ENCODE measurements around the gene ADAM15. TPM values are rescaled to one million over a fixed set of nuclear protein-coding genes. Genes with fewer than 3 reads are reported as not detected.

The ADAM15 gene
- total RNA-seq, 2 donors from 2014 or later: 64.6 to 96.7 TPM

DNA sequence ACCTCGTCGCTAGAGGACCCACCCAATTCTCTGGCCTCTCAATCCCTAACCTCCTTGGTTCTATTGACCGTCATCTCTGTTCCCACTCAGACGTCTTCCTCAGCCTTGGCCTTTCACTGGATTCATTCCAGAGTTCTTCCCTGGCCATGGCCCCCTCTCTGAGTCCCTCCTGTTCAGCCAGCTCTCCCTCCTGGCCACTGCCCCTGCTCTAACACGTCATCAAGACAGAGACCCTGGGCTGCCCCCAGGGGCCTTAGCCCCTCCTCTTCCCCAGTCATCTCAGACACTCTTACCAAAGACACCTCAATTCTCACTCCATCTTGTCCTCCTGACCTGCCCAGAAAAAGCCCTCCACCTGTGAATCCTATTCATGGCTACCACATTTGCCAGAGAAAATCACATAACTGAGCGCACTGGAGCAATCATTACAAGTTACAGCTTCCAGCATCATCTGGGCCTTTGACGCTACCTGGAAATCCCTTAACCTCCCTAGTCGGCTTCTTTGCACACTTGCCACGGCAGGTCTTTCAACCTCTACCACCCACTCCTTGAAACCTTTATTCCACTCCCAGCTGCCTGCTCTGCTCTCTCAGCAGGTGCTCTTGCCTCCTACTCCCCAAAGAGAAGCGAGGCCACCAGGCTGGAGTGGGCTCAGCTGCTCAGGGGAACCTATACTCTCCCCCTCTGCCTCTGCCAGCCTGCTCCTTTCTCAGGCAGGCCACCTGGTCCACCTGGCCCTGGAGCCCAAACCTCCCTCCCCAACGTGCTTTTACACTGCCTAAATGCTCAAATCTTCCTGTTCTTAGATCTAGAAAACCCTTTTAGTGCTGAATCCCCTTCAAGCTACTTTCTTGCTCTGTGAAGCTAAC, 31.5 kb upstream of the ADAM15 start:
- H3K4me3 ChIP-seq: no peak overlapping the region
- H3K27ac ChIP-seq: no peak overlapping the region
- no peaks in the 10 kb centered on the region for H3K27me3 ChIP-seq
- no peak for DNase-seq (ENCODE audit: low spot score)
- TF ChIP-seq, protein P1, sequence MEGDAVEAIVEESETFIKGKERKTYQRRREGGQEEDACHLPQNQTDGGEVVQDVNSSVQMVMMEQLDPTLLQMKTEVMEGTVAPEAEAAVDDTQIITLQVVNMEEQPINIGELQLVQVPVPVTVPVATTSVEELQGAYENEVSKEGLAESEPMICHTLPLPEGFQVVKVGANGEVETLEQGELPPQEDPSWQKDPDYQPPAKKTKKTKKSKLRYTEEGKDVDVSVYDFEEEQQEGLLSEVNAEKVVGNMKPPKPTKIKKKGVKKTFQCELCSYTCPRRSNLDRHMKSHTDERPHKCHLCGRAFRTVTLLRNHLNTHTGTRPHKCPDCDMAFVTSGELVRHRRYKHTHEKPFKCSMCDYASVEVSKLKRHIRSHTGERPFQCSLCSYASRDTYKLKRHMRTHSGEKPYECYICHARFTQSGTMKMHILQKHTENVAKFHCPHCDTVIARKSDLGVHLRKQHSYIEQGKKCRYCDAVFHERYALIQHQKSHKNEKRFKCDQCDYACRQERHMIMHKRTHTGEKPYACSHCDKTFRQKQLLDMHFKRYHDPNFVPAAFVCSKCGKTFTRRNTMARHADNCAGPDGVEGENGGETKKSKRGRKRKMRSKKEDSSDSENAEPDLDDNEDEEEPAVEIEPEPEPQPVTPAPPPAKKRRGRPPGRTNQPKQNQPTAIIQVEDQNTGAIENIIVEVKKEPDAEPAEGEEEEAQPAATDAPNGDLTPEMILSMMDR (IDR thresholded peaks at IDR 0.05): no peak
- H3K4me1 ChIP-seq: peaks cover 0 to 23% of the 10 kb centered on the region in 2 donors
- no peaks in the 10 kb centered on the region for H3K9me3 ChIP-seq
- H3K36me3 ChIP-seq: peaks cover 18% of the 10 kb centered on the region

DNA sequence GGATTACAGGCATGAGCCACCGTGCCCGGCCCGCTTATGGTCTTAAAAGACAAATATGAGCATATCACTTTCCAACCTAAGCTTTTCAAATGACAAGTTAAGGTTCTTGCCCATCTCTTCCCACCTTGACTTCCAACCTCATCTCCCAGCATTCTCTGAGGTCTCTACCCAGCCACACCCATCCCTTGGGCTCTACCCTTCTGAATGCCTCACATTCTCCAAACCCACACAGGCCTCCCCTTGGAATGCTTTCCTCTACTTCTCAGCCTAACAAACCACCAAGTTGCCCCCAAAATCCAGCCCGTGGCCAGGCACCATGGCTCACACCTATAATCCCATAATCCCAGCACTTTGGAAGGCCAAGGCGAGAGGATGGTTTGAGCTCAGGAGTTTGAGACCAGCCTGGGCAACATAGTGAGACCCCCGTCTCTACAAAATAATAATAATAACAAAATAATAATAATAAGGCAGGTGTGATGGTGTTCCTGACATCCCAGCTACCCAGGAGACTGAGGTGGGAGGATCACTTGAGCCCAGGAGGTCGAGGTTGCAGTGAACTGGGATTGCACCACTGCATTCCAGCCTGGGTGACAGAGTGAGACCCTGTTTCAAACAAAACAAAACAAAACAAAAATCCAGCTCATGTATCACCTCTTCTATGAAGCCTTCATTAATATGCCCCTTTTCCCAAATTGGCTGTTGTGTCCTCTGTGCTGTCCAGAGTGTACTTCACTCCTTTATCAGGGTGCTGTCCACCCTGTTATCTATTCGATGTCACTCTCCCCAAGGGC, 28.8 kb upstream of the ADAM15 start:
- TF ChIP-seq, protein P1 (IDR thresholded peaks at IDR 0.05): no peak
- no peak for DNase-seq (ENCODE audit: low spot score)
- no peaks in the 10 kb centered on the region for H3K36me3 ChIP-seq

DNA sequence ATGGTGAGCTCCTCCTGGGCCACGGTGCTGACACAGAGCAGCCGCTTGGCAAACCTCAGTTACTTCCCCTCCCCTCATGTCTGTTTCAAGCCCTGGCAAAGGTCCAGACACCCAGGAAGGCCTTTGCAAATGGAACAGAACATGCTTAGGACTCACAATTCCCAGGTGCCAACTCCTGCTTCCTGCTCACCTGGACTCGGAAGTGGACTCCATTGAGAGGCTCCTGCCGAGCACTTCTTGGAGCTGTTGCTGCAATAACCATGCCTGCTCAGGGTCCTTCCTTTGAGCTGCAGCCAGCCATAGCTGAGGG, 28.2 kb upstream of the ADAM15 start:
- no peaks in the 10 kb centered on the region for H3K9me3 ChIP-seq
- no peak for DNase-seq (ENCODE audit: low spot score)
- peaks cover 0 to 11% of the 10 kb centered on the region in 2 donors for H3K4me1 ChIP-seq
- no peak overlapping the region for H3K27ac ChIP-seq
- H3K27me3 ChIP-seq: no peaks in the 10 kb centered on the region
- TF ChIP-seq, protein P1 (IDR thresholded peaks at IDR 0.05): no peak
- no peaks in the 10 kb centered on the region for H3K36me3 ChIP-seq
- H3K4me3 ChIP-seq: no peak overlapping the region

More for the DNA sequence above, 28.8 kb upstream of the ADAM15 start:
- H3K9me3 ChIP-seq: no peaks in the 10 kb centered on the region
- no peak overlapping the region for H3K4me3 ChIP-seq
- H3K27ac ChIP-seq: no peak overlapping the region
- no peaks in the 10 kb centered on the region for H3K27me3 ChIP-seq
- peaks cover 0 to 15% of the 10 kb centered on the region in 2 donors for H3K4me1 ChIP-seq

DNA sequence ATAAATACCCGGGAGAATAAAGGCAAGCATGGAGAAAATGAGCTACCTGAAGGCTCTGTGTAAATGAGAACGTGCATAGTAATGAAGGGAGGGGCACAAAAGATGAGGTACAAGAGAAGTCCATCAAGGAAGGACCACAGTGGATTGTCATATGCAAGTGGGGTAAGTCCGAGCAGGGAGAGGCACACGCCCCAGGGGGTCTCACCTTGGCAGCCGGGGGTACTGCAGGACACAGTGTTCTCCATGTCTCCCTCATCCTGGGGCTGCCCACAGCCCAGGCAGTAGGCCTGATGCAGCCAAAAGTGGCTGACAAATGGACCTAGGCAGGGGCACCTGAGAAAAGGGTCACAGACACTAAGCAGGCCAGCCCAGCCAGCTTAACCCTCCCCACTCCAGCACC, 27.5 kb upstream of the ADAM15 start:
- DNase-seq (ENCODE audit: low spot score): no peak
- Histone ChIP-seq H3K36me3 (no peaks in the 10 kb centered on the region), H3K4me1 (peaks cover 0 to 4% of the 10 kb centered on the region in 2 donors), H3K27me3 (no peaks in the 10 kb centered on the region), H3K27ac (no peak overlapping the region), H3K4me3 (no peak overlapping the region), H3K9me3 (no peaks in the 10 kb centered on the region)
- TF ChIP-seq, protein P1 (IDR thresholded peaks at IDR 0.05): no peak

DNA sequence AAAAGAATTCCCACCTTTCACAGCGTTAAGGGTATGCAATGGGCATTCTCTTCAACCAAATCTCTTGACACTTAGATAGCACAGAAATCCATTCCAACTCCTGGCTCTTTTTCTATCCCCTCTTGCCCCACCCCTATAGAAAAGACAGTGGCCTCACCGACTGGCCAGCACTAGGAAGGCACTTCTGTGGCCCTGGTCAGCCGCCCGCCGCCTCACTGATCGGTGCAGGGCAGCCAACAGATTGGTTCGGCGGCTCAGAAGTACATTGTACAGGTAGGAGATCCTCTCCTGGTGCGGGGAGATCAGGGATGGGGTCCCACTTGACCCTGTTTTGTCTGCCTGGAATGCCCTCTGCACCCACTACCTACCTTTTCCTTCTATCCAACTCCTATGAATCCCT, 26.8 kb upstream of the ADAM15 start:
- Histone ChIP-seq H3K36me3 (no peaks in the 10 kb centered on the region), H3K27ac (no peak overlapping the region), H3K9me3 (no peaks in the 10 kb centered on the region), H3K4me1 (no peaks in the 10 kb centered on the region), H3K4me3 (no peak overlapping the region), H3K27me3 (no peaks in the 10 kb centered on the region)
- TF ChIP-seq, protein P1 (IDR thresholded peaks at IDR 0.05): no peak
- no peak for DNase-seq (ENCODE audit: low spot score)

Data from right atrium auricular region (tissue), 2 donors.